ENCODE results near the gene KLRC2.
"Not testable (repeated sequence)": the region's sequence is repeated elsewhere in the genome, so short reads cannot be mapped to it uniquely, and the experiment has no call there.

The KLRC2 gene

DNA sequence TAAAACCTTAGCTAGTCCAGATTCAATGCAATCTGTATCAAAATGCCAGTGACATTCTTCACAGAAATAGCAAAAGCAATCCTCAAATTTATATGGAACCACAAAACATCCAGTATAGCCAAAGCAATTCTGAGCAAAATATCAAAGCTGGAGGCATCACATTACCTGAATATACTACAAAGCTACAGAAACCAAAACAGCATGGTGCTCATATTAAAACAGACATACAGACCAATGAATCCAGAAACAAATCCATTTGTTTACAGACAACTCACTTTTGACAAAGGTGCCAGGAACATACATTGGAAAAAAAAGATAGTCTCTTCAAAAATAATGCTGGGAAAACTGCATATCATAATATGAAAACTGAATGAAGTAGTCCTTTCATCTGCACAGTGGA lies 31.0 kb downstream of the KLRC2 start:
- Histone ChIP-seq H3K27me3 (peaks cover 75% of the 10 kb centered on the region), H3K27ac (no peak overlapping the region), H3K9me3 (no peaks in the 10 kb centered on the region), H3K4me3 (ENCODE audit: low read depth in 1 of 2, low read length in 1 of 2) (no peak overlapping the region), H3K36me3 (no peaks in the 10 kb centered on the region), H3K4me1 (ENCODE audit: control insufficient read depth in 1 of 2, insufficient read depth in 1 of 2, low read depth in 1 of 2, low read length in 1 of 2) (no peaks in the 10 kb centered on the region)
- no peak for TF ChIP-seq CTCF (IDR thresholded peaks at IDR 0.05)

- Histone ChIP-seq H3K27me3 (peaks cover 57% of the 10 kb centered on the region), H3K36me3 (no peaks in the 10 kb centered on the region), H3K27ac (no peak overlapping the region), H3K4me1 (ENCODE audit: control insufficient read depth in 1 of 2, insufficient read depth in 1 of 2, low read depth in 1 of 2, low read length in 1 of 2) (peaks cover under 1 to 1% of the 10 kb centered on the region in 2 experiments), H3K9me3 (no peaks in the 10 kb centered on the region), H3K4me3 (ENCODE audit: low read depth in 1 of 2, low read length in 1 of 2) (no peak overlapping the region)
- TF ChIP-seq CTCF (IDR thresholded peaks at IDR 0.05): no peak
These were observed 35.0 kb downstream of the KLRC2 start for GRCh38 chr12:10400829-10401228.

DNA sequence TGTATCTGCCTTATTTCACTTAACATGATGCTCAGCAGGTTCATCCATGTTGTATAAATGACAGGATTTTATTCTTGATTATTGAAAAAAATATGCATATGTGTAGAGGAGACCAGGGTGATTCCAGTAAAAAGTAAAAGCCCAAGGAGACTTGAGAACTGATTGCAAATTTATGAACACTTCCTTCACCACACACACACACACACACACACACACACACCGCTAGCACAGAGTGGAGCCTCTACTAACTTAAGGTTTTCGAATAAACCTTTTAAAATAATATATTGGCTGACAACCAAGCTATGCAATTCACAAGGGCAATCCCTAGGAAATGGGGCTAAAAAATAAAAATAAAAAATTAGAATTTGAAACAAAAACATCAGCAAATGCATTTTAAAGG lies 37.6 kb downstream of the KLRC2 start:
- Histone ChIP-seq H3K4me3 (ENCODE audit: low read depth in 1 of 2, low read length in 1 of 2) (no peak overlapping the region), H3K36me3 (no peaks in the 10 kb centered on the region), H3K4me1 (ENCODE audit: control insufficient read depth in 1 of 2, insufficient read depth in 1 of 2, low read depth in 1 of 2, low read length in 1 of 2) (peaks cover 5 to 7% of the 10 kb centered on the region in 2 experiments), H3K27ac (no peak overlapping the region), H3K9me3 (no peaks in the 10 kb centered on the region), H3K27me3 (peaks cover 57% of the 10 kb centered on the region)
- no peak for TF ChIP-seq CTCF (IDR thresholded peaks at IDR 0.05)

DNA sequence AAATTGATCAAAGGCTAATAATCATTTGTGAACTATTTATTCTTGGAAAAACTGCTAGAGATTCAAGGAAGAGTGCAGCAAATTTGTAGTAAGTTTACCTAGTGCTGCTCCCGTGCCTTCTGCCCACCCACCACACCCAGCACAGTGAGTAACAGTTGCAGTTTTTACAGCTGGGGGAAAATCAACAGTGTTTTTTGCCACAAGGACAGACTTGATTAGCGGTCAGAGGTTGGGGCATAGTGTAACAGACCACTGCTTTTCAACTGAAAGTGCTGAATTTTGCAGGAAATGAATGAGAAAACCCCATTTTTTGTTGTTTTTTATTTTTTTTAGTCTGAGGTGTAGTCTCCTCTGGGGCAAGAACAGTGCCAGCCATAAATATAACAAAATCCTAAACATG lies 38.5 kb downstream of the KLRC2 start:
- Histone ChIP-seq H3K4me1 (ENCODE audit: control insufficient read depth in 1 of 2, insufficient read depth in 1 of 2, low read depth in 1 of 2, low read length in 1 of 2) (peaks cover 5 to 7% of the 10 kb centered on the region in 2 experiments), H3K4me3 (ENCODE audit: low read depth in 1 of 2, low read length in 1 of 2) (no peak overlapping the region), H3K27ac (no peak overlapping the region), H3K27me3 (peaks cover 61% of the 10 kb centered on the region), H3K9me3 (no peaks in the 10 kb centered on the region), H3K36me3 (no peaks in the 10 kb centered on the region)
- no peak for TF ChIP-seq CTCF (IDR thresholded peaks at IDR 0.05)

DNA sequence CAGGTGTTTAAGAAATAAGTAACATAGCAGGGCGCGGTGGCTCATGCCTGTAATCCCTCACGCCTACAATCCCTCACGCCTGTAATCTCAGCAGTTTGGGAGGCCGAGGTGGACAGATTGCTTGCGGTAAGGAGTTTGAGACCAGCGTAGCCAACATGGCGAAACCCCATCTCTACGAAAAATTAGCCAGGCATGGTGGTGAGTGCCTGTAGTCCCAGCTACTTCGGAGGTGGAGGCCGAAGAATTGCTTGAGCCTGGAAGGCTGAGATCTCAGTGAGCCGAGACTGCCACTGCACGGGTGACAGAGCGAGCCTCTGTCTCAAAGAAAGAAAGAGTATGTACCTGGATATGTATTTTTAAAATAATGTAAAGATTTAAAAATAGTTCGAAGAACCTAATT lies 39.6 kb downstream of the KLRC2 start:
- H3K36me3 ChIP-seq; H3K4me3 ChIP-seq (ENCODE audit: low read depth in 1 of 2, low read length in 1 of 2); H3K9me3 ChIP-seq; H3K27ac ChIP-seq; H3K4me1 ChIP-seq (ENCODE audit: control insufficient read depth in 1 of 2, insufficient read depth in 1 of 2, low read depth in 1 of 2, low read length in 1 of 2): not testable (repeated sequence)
- peaks cover 63% of the 10 kb centered on the region for H3K27me3 ChIP-seq

DNA sequence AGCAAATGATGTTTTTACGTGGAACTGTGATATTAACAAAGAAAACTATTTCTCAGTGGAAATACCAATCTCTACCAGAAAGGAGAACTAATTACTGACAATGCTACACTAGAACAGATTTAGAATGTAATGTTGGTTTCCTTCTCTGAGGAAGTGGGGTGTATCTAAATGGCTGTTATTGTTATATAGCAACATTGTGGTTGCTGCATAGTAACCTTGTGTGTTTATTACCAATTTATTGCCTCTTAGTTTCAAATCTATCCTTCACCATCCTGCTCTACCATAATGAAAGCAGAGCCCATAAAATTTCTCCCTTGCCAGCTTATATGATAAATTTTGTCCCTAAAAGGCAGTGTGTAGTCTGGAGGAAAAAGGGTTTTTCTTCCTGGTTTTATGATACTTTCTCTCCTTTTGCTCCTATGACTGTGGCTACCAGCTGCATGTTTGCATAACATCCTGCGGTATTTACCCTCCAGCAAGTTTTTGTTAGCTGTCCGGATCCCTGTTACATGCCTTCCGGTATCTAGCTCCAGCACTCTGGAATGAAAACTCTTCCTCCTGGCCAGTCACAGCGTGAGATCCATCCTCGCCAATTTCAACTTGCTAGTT lies 40.3 kb downstream of the KLRC2 start:
- no peak overlapping the region for H3K4me3 ChIP-seq (ENCODE audit: low read depth in 1 of 2, low read length in 1 of 2)
- H3K27ac ChIP-seq: no peak overlapping the region
- peaks cover 63% of the 10 kb centered on the region for H3K27me3 ChIP-seq

DNA sequence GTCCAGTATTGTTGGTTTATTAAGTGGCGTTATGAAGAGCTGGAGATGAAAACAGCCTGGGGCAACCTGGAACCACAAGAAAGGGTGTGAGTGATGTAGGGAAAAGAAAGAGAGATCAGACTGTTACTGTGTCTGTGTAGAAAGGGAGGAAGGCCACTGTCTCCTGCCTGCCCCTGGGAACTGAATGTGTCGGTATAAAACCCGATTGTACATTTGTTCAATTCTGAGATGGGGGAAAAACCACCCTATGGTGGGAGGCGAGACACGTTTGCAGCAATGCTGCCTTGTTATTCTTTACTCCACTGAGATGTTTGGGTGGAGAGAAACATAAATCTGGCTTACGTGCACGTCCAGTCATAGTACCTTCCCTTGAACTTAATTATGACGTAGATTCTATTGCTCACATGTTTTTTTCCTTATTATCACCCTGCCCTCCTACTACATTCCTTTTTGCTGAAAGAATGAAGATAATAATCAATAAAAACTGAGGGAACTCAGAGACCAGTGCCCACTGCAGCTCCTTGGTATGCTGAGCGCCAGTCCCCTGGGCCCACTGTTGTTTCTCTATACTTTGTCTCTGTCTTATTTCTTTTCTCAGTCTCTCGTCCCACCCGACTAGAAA lies 41.2 kb downstream of the KLRC2 start:
- H3K27me3 ChIP-seq: peaks cover 65% of the 10 kb centered on the region
- not testable (repeated sequence) for H3K27ac ChIP-seq; H3K36me3 ChIP-seq; H3K4me1 ChIP-seq (ENCODE audit: control insufficient read depth in 1 of 2, insufficient read depth in 1 of 2, low read depth in 1 of 2, low read length in 1 of 2); H3K4me3 ChIP-seq (ENCODE audit: low read depth in 1 of 2, low read length in 1 of 2); H3K9me3 ChIP-seq

More for the DNA sequence above, 40.3 kb downstream of the KLRC2 start:
- H3K36me3 ChIP-seq: no peaks in the 10 kb centered on the region
- TF ChIP-seq CTCF (IDR thresholded peaks at IDR 0.05): no peak
- no peaks in the 10 kb centered on the region for H3K9me3 ChIP-seq
- peaks cover 5 to 7% of the 10 kb centered on the region in 2 experiments for H3K4me1 ChIP-seq (ENCODE audit: control insufficient read depth in 1 of 2, insufficient read depth in 1 of 2, low read depth in 1 of 2, low read length in 1 of 2)
